Ecto neural progenitor cell (in vitro differentiated cells): ENCODE measurements around the gene NAAA.
"Not testable (repeated sequence)": the region's sequence is repeated elsewhere in the genome, so short reads cannot be mapped to it uniquely, and the experiment has no call there.

Source experiments
- DNase-seq: peaks from one replicate; pipeline ENCODE4 v3.0.0-alpha.2; 2018; ENCODE audit warnings: low spot score

NAAA gene

DNA sequence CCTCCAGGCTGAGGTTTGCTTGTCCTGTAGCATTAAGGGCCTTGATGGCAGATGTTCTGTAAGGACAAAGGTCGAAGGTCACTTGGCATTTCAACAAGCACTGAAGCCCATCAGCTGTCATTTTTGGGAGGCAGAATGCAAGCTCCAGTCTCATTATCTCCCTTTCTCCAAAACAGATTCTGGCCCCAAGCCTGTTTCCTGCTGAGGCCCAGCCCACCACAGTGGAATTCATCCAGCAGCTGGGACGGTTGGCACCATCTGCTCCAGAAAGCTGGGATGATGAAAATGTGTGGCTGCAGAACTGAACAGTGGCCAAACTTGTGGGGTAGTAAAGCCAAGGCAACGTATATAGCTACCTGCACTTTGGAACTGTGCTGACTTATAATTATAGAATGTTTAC, 20.9 kb downstream of the NAAA start:
- DNase-seq = no peak

DNA sequence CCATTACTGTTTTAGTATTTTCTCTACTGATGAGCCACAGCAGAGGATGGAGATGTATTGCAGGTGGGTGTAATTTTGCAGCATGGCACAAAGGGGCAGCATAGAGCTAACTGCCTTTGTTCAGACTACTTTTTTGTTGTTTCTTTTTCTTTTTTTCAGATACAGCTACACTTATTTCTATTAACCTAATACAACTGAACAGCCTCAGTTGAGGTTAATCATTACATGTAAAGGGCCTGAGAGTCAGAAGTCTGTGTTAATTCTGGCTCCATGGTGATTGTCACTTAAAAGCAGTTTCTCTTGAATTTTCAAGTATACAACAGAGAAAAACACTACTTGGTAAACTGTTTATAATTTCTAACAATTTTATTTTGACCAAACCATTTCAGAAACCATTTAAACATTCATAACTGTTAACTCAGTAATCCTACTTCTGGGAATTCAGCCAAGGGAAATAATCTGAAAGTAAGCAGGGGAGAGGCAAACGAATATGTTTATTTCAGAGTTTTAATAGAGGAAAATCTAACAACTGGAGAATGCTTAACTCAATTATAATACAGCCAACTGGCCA, 24.6 kb downstream of the NAAA start:
- DNase-seq = peak; percentile 40

DNA sequence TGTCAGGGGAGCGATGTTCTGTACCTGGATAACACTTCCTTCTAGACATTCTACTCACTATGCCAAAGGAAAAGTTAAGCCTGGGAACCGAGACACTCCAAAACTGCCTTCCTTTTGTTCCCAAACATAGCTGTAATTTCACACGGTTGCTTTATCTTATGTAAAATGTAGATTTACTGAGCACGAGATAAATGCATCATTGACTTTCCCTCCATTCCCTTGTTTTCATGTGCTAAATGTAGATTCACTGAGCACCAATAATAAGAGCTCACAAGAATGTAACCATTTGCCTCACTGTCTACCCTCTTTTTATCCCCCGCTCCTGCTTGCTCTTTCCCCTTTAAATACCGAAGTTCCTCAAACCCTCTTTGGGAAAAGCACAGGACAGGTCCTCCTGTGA, 27.8 kb downstream of the NAAA start:
- DNase-seq = no peak

DNA sequence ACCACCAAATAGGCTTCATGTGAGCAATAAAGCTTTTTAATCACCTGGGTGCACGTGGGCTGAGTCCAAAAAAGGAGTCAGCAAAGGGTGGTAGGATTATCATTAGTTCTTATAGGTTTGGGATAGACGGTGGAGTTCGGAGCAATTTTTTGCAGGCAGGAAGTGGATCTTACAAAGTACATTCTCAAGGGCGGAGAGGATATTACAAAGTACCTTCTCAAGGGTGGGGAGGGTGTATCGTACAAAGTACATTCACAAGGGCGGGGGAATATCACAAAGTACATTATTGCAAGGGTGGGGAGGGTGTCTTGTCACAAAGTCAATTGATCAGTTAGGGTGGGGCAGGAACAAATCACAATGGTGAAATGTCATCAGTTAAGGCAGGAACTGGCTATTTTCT, 30.0 kb downstream of the NAAA start:
- DNase-seq = not testable (repeated sequence)

DNA sequence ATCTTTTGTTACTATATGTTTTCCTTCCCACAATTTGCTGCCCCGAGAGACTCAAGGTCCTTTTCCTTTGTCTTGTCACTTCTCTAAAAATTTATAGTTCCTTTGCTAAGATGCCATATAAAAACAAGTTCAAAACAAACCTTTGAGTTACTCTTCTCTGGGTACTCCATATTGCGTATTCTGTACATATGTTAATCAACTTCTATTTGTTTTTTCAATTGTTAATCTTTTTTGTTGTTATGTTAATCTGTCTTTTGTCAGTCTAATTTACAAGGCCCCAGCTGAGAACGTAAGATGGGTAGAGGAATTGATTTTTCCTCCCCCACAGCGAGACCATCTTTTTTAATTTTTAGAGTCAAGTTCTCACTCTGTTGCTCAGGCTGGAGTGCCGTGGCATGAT, 31.4 kb downstream of the NAAA start:
- no peak for DNase-seq

- no peak for DNase-seq
These were observed 32.3 kb downstream of the NAAA start for GRCh38 chr4:75908555-75908954.

DNA sequence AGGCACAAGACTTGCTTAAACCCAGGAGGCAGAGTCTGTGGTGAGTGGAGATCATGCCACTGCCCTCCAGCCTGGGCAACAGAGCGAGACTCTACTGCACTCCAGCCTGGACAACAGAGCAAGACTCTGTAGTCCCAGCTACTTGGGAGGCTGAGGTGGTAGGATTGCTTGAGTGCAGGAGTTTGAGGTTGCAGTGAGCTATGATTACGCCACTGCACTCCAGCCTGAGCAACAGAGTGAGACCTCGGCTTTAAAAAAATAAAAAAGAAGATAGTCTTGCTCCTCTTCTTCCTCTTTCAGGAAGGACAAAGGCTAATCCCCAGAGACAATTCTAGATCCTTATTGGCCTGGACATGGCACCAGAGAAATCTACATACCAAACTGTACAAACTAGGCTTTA, 32.8 kb downstream of the NAAA start:
- DNase-seq = no peak

DNA sequence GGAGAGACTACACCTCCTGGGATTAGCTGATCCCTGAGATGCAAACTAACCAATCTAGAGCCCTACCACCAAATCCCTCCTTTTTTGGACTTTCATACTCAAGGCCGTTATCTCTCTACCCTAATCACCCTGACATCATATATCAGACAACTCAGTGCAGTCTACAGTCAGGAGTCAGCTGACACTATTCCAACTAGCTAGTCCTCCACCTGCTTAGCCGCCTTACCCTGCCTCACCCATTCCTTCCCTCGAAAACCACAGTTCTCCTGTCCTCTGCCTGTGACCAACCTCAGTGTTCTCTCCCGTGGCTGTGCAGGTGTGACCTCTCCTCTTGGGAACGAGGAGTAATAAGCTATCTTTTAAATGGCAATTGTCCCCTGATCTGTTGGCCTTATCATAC, 36.7 kb downstream of the NAAA start:
- no peak for DNase-seq

DNA sequence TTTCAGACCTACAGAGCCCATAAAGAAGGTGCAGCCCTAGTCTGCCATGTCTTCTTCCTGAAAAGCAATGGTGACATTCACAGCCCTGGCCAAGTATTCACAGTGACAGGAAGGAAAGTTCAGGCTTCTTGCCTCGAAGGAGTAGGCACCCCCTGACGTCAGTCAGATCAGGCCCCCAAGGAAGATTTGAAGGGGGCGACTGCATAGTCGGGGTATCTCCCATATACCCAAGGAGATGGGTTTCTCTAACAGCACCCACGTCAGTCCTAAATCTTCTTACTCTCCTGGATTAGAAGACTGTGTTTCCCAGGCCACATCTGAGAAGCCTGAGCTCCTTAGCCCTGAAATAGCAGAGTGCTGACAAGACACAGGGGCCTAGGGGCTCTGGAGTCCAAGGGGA, 38.5 kb downstream of the NAAA start, which contains the start of gene PPEF2:
Gene PPEF2, minus strand, starts transcription at position 101 of the 400 bp plus-strand sequence. CDS start 6,127 bp downstream, outside the sequence.
- no peak for DNase-seq

DNA sequence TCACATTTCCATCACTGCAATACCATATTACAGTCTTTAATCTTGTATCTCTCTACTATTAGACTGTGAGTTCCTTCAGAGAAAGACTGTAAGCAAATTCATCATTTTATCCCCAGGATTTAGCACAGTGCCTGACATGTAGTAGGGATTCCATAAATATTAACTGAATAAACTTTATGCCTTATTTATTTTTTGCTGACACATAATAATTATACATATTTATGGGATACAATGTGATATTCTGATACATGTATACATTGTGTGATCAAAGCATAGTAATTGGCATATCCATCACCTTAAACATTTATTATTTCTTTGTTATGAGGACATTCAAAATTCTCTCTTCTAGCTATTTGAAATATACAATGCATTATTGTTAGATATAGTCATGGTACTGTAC, 42.3 kb downstream of the NAAA start:
- DNase-seq = no peak

GRCh38 chr4:75895744-75896314, 45.0 kb downstream of the NAAA start:
- no peak for DNase-seq

GRCh38 chr4:75892508-75892907, 48.3 kb downstream of the NAAA start:
- no peak for DNase-seq

- DNase-seq = no peak
These were observed 49.2 kb downstream of the NAAA start for GRCh38 chr4:75891611-75892010.

DNA sequence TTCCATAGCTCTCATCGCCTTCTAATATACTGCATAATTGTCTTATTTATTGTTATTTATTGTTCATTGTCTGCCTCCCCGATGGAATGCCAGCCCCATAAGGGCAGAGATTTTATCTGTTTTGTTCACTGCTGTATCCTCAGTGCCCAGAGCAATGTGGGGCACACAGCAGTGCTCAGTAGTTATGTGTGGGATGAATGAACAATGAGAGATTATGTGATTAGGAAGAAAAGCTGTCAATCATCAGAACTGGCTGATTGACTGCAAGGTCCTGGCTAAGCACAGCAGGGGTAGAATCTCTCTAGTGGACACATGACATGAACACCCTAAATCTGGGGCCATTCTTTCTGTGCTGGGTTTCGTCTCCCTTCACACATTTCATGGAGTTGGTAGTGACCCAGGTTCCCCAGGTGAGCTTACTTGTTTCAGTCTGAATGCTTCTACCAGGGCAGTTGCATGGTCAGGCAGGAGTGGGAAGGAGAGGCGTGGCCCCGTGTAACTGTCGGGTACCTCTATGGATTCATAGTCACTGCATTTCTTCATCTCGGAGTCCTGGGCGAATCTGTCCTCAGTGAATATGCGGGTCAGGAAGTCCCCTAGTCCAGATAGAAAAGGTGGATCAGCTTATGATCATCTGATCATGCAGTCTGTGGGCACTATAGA, 51.1 kb downstream of the NAAA start:
- DNase-seq = no peak

GRCh38 chr4:75886104-75886503, 54.7 kb downstream of the NAAA start:
- no peak for DNase-seq

DNA sequence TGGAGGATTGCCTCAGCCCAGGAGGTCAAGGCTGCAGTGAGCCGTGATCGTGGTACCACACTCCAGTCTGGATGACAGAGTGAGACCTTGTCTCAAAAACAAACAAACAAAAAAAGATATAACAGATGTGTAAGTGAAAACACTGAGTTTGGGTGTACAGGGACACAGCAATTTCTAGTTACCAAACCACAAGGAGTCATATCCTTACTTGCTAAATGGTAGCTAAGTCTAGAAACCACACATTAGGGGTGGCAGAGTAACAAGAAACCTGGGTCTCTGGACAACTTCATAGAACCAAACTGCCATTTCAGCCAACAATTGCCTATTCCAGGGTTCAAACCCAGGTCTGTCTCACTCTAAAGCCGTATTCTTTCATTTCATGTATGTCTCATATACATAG, 59.3 kb downstream of the NAAA start:
- no peak for DNase-seq

- no peak for DNase-seq
These were observed 60.5 kb downstream of the NAAA start for GRCh38 chr4:75880278-75880677.

DNA sequence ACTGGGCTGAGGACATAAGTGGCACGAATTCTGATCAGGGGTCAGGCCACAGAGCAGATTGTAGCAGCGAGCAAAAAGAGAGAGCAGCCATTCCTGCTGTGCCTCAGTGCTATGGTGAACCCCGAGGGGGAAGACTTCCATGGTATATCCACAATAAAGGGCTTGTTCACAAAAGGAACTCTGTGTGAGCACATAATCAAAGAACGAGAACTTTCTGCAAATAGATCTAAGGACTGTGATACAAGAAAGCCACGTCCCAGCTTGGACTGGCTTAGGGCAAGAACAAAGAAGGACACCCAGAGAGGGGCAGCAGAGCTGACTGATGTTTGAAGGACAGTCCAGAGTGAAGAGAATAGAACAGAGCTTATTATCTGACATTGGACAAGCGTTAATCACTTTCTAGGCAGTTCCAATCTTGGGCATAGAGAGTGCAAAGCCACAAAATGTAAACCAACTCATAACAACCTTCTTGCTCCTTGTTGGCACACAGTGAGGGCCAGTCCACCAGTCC, 62.5 kb downstream of the NAAA start:
- DNase-seq = no peak

DNA sequence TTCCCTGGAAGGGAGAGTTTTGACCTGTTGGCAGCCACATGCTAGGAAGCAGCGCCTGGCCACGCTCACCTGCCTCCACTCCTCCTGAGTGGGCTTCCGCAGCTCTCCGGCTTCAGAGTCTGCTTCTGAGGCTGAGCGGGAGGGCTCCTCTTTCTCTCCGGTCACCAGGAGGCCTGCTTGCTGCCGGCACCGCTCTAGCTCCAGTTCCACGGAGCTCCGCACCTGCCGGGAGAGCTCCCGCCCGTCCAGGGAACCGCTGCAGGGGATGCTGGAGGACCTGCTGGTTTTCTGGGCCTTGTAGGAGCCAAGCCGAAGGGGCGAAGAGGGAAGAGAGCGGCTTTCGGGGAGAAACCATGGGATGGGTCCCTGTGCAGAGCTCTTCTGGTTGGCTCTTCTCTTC, 64.6 kb downstream of the NAAA start:
- no peak for DNase-seq

DNA sequence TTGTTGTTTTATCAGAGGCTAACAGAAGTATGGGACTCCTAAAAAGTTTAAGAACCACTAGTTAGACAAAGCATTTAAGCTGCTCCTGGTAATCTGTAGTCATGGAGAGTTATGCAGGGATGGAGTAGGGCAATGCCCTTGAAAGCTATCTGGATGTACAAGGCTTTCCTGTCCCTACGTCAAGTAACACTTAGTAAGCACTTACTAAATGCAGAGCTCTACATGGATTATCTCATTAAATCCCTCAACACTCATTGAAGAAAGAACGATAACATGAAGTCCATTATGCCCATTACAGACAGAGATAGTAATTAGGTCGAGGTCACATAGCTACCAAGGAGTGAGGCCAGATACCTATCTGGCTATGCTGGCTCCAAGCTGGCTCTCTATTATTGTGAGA, 71.7 kb downstream of the NAAA start:
- no peak for DNase-seq

GRCh38 chr4:75867130-75867529, 73.7 kb downstream of the NAAA start:
- DNase-seq = no peak
